GM13976 (cell line): ENCODE measurements around the gene ATXN7L1.
"Not testable (repeated sequence)": the region's sequence is repeated elsewhere in the genome, so short reads cannot be mapped to it uniquely, and the experiment has no call there.

Experiments
- DNase-seq: peaks from one replicate; pipeline ENCODE4 v3.0.0; 2012; ENCODE audit warnings: low spot score
- CTCF ChIP-seq: IDR thresholded peaks from 2 replicates; pipeline ENCODE4 v1.5.1; 2012; ENCODE audit warnings: borderline replicate concordance, mild to moderate bottlenecking; ENCODE audit not compliant: insufficient read depth; ENCODE audit errors: extremely low read depth, missing control alignments, control extremely low read depth
- in situ Hi-C: fragments of 300-500 bp; cut with MboI; formaldehyde crosslinking; loops from one replicate; pipeline ENCODE4 v1.12.0; 2022; ENCODE audit warnings: low sequenced_read_pairs, mixed read lengths, inconsistent platforms; ENCODE audit not compliant: unreplicated experiment

ATXN7L1 gene

GRCh38 chr7:105703207-105703930, 173.0 kb downstream of the ATXN7L1 start:
- no peak for TF ChIP-seq CTCF
- DNase-seq: no peak
- in situ Hi-C loops: no loop called here

GRCh38 chr7:105699568-105700236, 176.7 kb downstream of the ATXN7L1 start:
- TF ChIP-seq CTCF: no peak
- DNase-seq: no peak
- in situ Hi-C loops: no loop called here

- TF ChIP-seq CTCF: no peak
- in situ Hi-C loops: no loop called here
- no peak for DNase-seq
Observed at GRCh38 chr7:105698531-105698930, 177.9 kb downstream of the ATXN7L1 start.

GRCh38 chr7:105697753-105698152, 178.6 kb downstream of the ATXN7L1 start:
- TF ChIP-seq CTCF: no peak
- no peak for DNase-seq
- in situ Hi-C loops: no loop called here

GRCh38 chr7:105697169-105697568, 179.2 kb downstream of the ATXN7L1 start:
- in situ Hi-C loops, DNase-seq: not testable (repeated sequence)

- in situ Hi-C loops: no loop called here
- no peak for DNase-seq
- TF ChIP-seq CTCF: no peak
Observed at GRCh38 chr7:105693576-105693975, 182.8 kb downstream of the ATXN7L1 start.

- in situ Hi-C loops: no loop called here
- DNase-seq: peak; percentile 45
- TF ChIP-seq CTCF: no peak
Observed at GRCh38 chr7:105691680-105692564, 184.5 kb downstream of the ATXN7L1 start.
